GM18873 (cell line): ENCODE data around the gene RASA4.
"Not testable (repeated sequence)": the region's sequence is repeated elsewhere in the genome, so short reads cannot be mapped to it uniquely, and the experiment has no call there.

ENCODE experiments used
- ATAC-seq: cut with Tn5 transposase; IDR thresholded peaks from one replicate; pipeline ENCODE4 v1.9.1; 2021; ENCODE audit warnings: mild to moderate bottlenecking, moderate library complexity, moderate number of reproducible peaks; ENCODE audit not compliant: unreplicated experiment, low FRiP score

RASA4 gene

GRCh38 chr7:102616507-102617125 lies at the start of gene RASA4:
RASA4 (minus strand) TSS chr7:102616756; CDS start chr7:102616689, 67 bp downstream.
- peak; percentile 27 for ATAC-seq

GRCh38 chr7:102664765-102665164 lies 48.2 kb upstream of the RASA4 start:
- not testable (repeated sequence) for ATAC-seq

- ATAC-seq, result not testable (repeated sequence)
These were observed 33.4 kb upstream of the RASA4 start, which contains the start of gene SPDYE2B for GRCh38 chr7:102649924-102650323. SPDYE2B (plus strand) TSS chr7:102650319; CDS start chr7:102652349, 2,030 bp downstream.

GRCh38 chr7:102647813-102648212 lies 31.3 kb upstream of the RASA4 start:
- not testable (repeated sequence) for ATAC-seq

- not testable (repeated sequence) for ATAC-seq
These were observed 26.8 kb upstream of the RASA4 start for GRCh38 chr7:102643404-102643803.

- not testable (repeated sequence) for ATAC-seq
These were observed 26.1 kb upstream of the RASA4 start, which contains the start of gene UPK3BL1 for GRCh38 chr7:102642691-102643090. UPK3BL1 (minus strand) TSS chr7:102642791; CDS start chr7:102642741, 50 bp downstream.

- ATAC-seq, result not testable (repeated sequence)
These were observed 22.3 kb upstream of the RASA4 start for GRCh38 chr7:102638848-102639247.

GRCh38 chr7:102636956-102637355 lies 20.4 kb upstream of the RASA4 start:
- not testable (repeated sequence) for ATAC-seq

- ATAC-seq, result not testable (repeated sequence)
These were observed 18.8 kb upstream of the RASA4 start for GRCh38 chr7:102635354-102635753.

GRCh38 chr7:102634299-102634698 lies 17.7 kb upstream of the RASA4 start:
- not testable (repeated sequence) for ATAC-seq

GRCh38 chr7:102630622-102631021 lies 14.1 kb upstream of the RASA4 start:
- ATAC-seq, result not testable (repeated sequence)

GRCh38 chr7:102627271-102627904 lies 10.8 kb upstream of the RASA4 start:
- ATAC-seq, result not testable (repeated sequence)

GRCh38 chr7:102618122-102618521 lies 1.6 kb upstream of the RASA4 start:
- not testable (repeated sequence) for ATAC-seq

- ATAC-seq, result not testable (repeated sequence)
These were observed 626 bp downstream of the RASA4 start for GRCh38 chr7:102615930-102616329.

GRCh38 chr7:102614873-102615272 lies 1.7 kb downstream of the RASA4 start:
- ATAC-seq, result not testable (repeated sequence)

- peak; percentile 30 for ATAC-seq
These were observed 2.2 kb downstream of the RASA4 start for GRCh38 chr7:102614346-102614697.

GRCh38 chr7:102613575-102614345 lies 2.8 kb downstream of the RASA4 start:
- peak; percentile 72 for ATAC-seq

- not testable (repeated sequence) for ATAC-seq
These were observed 4.8 kb downstream of the RASA4 start for GRCh38 chr7:102611675-102612325.

- not testable (repeated sequence) for ATAC-seq
These were observed 5.4 kb downstream of the RASA4 start for GRCh38 chr7:102611013-102611674.

- not testable (repeated sequence) for ATAC-seq
These were observed 6.1 kb downstream of the RASA4 start for GRCh38 chr7:102610441-102610840.
